Measurements from ENCODE around the gene TECTA. TPM values are rescaled to one million over a fixed set of nuclear protein-coding genes. Genes with fewer than 3 reads are reported as not detected.

Gene TECTA
- total and polyA plus RNA-seq, 2 experiments from 2014 or later, result 1.5 to 5.2 TPM

DNA sequence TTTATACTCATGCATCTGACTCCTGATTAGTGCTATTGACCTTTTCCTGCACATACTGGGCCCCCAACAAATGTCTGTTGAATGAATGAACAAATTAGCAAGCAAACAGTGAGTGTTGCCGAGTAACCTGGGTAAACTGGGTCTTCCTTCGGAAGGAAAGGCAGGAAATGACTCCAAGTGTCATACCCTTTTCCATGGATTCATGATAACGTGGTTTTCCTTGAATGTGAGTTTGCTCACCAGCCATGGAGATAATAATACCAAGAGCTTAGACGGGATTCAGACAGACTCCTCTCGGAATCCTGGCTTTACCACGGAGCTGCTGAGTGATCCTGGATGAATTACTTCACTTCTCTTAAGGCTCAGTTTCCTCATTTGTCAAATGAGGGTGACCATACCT lies 16.7 kb downstream of the TECTA start:
- Histone ChIP-seq H3K36me3 (no peaks in the 10 kb centered on the region), H3K4me1 (ENCODE audit: low read depth) (peaks cover 4% of the 10 kb centered on the region), H3K4me3 (no peak overlapping the region), H3K27me3 (no peaks in the 10 kb centered on the region), H3K27ac (no peak overlapping the region), H3K9me3 (ENCODE audit: low read depth) (no peaks in the 10 kb centered on the region)
- peak in 1 of 2 donors; percentile 4 for DNase-seq (ENCODE audit: low read depth in 1 of 2, low spot score in 1 of 2)
- no peak for TF ChIP-seq CTCF (IDR thresholded peaks at IDR 0.05; ENCODE audit: low read depth, low read length)

GRCh38 chr11:121119440-121119839 lies 18.4 kb downstream of the TECTA start:
- no peak overlapping the region for H3K27ac ChIP-seq
- no peak for TF ChIP-seq CTCF (IDR thresholded peaks at IDR 0.05; ENCODE audit: low read depth, low read length)
- DNase-seq (ENCODE audit: low read depth in 1 of 2, low spot score in 1 of 2), result peak in 1 of 2 donors; percentile 9
- H3K27me3 ChIP-seq, result no peaks in the 10 kb centered on the region
- H3K36me3 ChIP-seq, result no peaks in the 10 kb centered on the region
- no peaks in the 10 kb centered on the region for H3K9me3 ChIP-seq (ENCODE audit: low read depth)
- no peak overlapping the region for H3K4me3 ChIP-seq
- H3K4me1 ChIP-seq (ENCODE audit: low read depth), result peaks cover 8% of the 10 kb centered on the region

DNA sequence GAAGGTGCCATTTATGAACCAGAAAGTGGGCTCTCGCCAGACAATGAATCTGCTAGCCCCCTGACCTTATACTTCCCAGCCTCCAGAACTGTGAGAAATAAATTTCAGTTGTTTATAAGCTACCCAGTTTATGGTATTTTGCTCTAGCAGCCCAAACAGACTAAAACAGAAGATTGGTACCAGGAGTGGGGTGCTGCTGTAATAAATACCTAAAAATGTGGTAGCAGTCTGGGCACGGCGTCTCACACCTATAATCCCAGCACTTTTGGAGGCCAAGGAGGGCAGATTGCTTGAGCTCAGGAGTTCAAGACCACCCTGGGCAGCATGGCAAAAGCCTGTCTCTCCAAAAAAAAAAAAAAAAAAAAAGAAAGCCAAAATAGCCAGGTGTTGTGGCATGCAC lies 21.3 kb downstream of the TECTA start:
- DNase-seq (ENCODE audit: low read depth in 1 of 2, low spot score in 1 of 2), result no peak
- H3K4me3 ChIP-seq, result no peak overlapping the region
- H3K36me3 ChIP-seq, result no peaks in the 10 kb centered on the region
- H3K9me3 ChIP-seq (ENCODE audit: low read depth), result peaks cover 1% of the 10 kb centered on the region
- no peaks in the 10 kb centered on the region for H3K27me3 ChIP-seq
- H3K4me1 ChIP-seq (ENCODE audit: low read depth), result peaks cover 8% of the 10 kb centered on the region
- TF ChIP-seq CTCF (IDR thresholded peaks at IDR 0.05; ENCODE audit: low read depth, low read length), result no peak
- no peak overlapping the region for H3K27ac ChIP-seq

DNA sequence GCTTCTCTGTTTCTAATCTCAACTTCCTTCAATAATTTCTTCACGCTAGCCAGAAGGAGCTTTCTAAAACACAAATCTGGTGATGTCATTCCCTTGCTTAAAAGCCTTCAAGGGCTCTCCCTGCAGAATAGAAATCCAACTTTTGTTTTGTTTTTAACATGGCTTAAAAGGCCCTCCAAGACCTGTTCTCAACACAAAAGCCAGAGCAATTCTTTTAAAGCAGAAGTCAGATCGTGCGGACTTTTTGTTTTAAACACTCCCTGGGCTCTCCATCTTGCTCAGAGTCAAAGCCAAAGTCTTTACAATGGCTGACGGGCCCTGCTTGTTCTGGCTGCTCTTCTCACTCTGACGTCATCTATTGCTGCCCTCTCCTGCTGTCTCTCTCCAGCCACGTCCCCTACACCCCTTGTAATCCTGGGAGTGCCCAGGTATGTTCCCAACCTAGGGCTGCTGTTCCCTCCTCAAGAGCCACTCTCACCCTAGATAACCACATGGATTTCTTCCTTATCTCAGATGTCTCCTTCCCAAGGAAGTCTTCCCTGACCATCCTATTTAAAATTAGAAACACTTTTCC lies 22.5 kb downstream of the TECTA start:
- Histone ChIP-seq H3K27ac (no peak overlapping the region), H3K9me3 (ENCODE audit: low read depth) (peaks cover 3% of the 10 kb centered on the region), H3K27me3 (no peaks in the 10 kb centered on the region), H3K36me3 (no peaks in the 10 kb centered on the region), H3K4me1 (ENCODE audit: low read depth) (peaks cover 8% of the 10 kb centered on the region), H3K4me3 (no peak overlapping the region)
- no peak for TF ChIP-seq CTCF (IDR thresholded peaks at IDR 0.05; ENCODE audit: low read depth, low read length)
- no peak for DNase-seq (ENCODE audit: low read depth in 1 of 2, low spot score in 1 of 2)

GRCh38 chr11:121127809-121128208 lies 26.8 kb downstream of the TECTA start:
- DNase-seq (ENCODE audit: low read depth in 1 of 2, low spot score in 1 of 2), result no peak
- no peaks in the 10 kb centered on the region for H3K27me3 ChIP-seq
- no peak overlapping the region for H3K27ac ChIP-seq
- H3K9me3 ChIP-seq (ENCODE audit: low read depth), result peaks cover 3% of the 10 kb centered on the region
- no peaks in the 10 kb centered on the region for H3K36me3 ChIP-seq
- no peak overlapping the region for H3K4me3 ChIP-seq
- TF ChIP-seq CTCF (IDR thresholded peaks at IDR 0.05; ENCODE audit: low read depth, low read length), result no peak
- H3K4me1 ChIP-seq (ENCODE audit: low read depth), result peaks cover 8% of the 10 kb centered on the region
